K562 (cell line): Measurements from ENCODE around the gene B4GALT5. TPM values are rescaled to one million over a fixed set of nuclear protein-coding genes. Genes with fewer than 3 reads are reported as not detected.
A peak's percentile ranks its signal among the peaks of the same experiment; 100 is the strongest.

Experiments used
- CTCF ChIP-seq, 3 experiments: IDR thresholded peaks in 2 of 3; conservative IDR thresholded peaks in 1 of 3; 2 replicates each; pipeline ENCODE4 v1.5.1; 2011 to 2012; ENCODE audit warnings: low read length in 3 of 3, mild to moderate bottlenecking in 3 of 3, control low read depth in 2 of 3, improper control_type of control experiment in 1 of 3, inconsistent platforms in 1 of 3, low read depth in 1 of 3, mixed read lengths in 1 of 3, moderate library complexity in 1 of 3; ENCODE audit not compliant: insufficient read depth in 2 of 3
- GMEB1 ChIP-seq: fragments of 250-450 bp; sonication (Bioruptor Pico); IDR thresholded peaks from 2 replicates; pipeline ENCODE4 v1.4.0; 2020; ENCODE audit warnings: mild to moderate bottlenecking
- IFI16 ChIP-seq: fragments of 250-450 bp; sonication (Bioruptor Pico); IDR thresholded peaks from 2 replicates; pipeline ENCODE4 v2.1.2; 2022; ENCODE audit warnings: mild to moderate bottlenecking, inconsistent platforms
- NFE2L1 ChIP-seq: fragments of 450-650 bp; IDR thresholded peaks from 2 replicates; pipeline ENCODE4 v1.6.1; 2016; ENCODE audit warnings: missing genetic modification characterization, low read depth, mild to moderate bottlenecking, missing compliant biosample characterization, moderate library complexity, borderline replicate concordance
- RREB1 ChIP-seq: fragments of 250-450 bp; sonication (Bioruptor Pico); IDR thresholded peaks from 2 replicates; pipeline ENCODE4 v1.4.0; 2020
- SRSF1 ChIP-seq: fragments of 200-400 bp; formaldehyde crosslinking; IDR thresholded peaks from 2 replicates; pipeline ENCODE4 v1.6.1; 2017; ENCODE audit warnings: mild to moderate bottlenecking, low read depth, low read length, moderate library complexity
- TBL1XR1 ChIP-seq, 2 experiments: IDR thresholded peaks; 2 replicates each; pipeline ENCODE4 v1.6.1; 2012; ENCODE audit warnings: improper control_type of control experiment in 2 of 2, low read length in 2 of 2, mild to moderate bottlenecking in 1 of 2
- TRIM25 ChIP-seq: fragments of 450-650 bp; IDR thresholded peaks from 2 replicates; pipeline ENCODE4 v1.7.0; 2016; ENCODE audit warnings: borderline replicate concordance
- ZFP1 ChIP-seq: fragments of 450-650 bp; formaldehyde crosslinking; IDR thresholded peaks from 2 replicates; pipeline ENCODE4 v1.4.0; 2020; ENCODE audit warnings: mild to moderate bottlenecking, mixed read lengths
- ZNF263 ChIP-seq: sonication (generic); formaldehyde crosslinking; IDR thresholded peaks from 2 replicates; pipeline ENCODE4 v1.8.0; 2022; ENCODE audit warnings: mild to moderate bottlenecking, missing genetic modification reagents, borderline replicate concordance
- ZNF431 ChIP-seq: sonication (generic); formaldehyde crosslinking; IDR thresholded peaks from 2 replicates; pipeline ENCODE4 v1.8.0; 2022; ENCODE audit warnings: mild to moderate bottlenecking, missing genetic modification reagents
- polyA plus RNA-seq, 8 experiments: library from polyadenylated mRNA; depleted of rRNA in 4 of 8; stranded (reverse) in 5 of 8; unstranded in 3 of 8; fragments of >200 nt; fragmentation: Nextera tagmentation in 2 of 8; fragmentation: Illumina TruSeq in 1 of 8; extraction: Ambion mirVana in 2 of 8; extraction: Trizol in 1 of 8; gene quantifications; 2 replicates each; pipeline versions ENCODE4 v1.2.1 to v1.2.3, GENCODE V29; 2011 to 2014; ENCODE audit warnings: inconsistent platforms in 1 of 8, missing spikeins in 1 of 8
- total RNA-seq, 7 experiments: library from RNA; depleted of rRNA in 6 of 7; stranded (reverse); fragments of >200 nt in 6 of 7; fragmentation: Illumina TruSeq in 2 of 7; extraction: Trizol in 2 of 7; gene quantifications; 2 replicates each; pipeline versions ENCODE4 v1.2.1 to v1.2.3, GENCODE V29; 2011 to 2021; ENCODE audit warnings: low replicate concordance in 1 of 7

B4GALT5 gene
- total and polyA plus RNA-seq, 9 of the 15 experiments (the other 6 are each of a cell fraction or from before 2014, with no cell fraction given) = 8.5 to 32.6 (median 23.4) TPM

GRCh38 chr20:49610691-49611538 is 102.8 kb downstream of the B4GALT5 start (continued):
- 0 out of 2 replicates have a peak, but pooled peaks have one; percentile 48 for TF ChIP-seq ZNF431 (CRISPR knock-in tag)
- TF ChIP-seq GMEB1 (CRISPR knock-in tag) = no peak
- TF ChIP-seq IFI16 (CRISPR knock-in tag) = no peak
- 0 out of 2 replicates have a peak, but pooled peaks have one; percentile 43 for TF ChIP-seq TRIM25
- 0 out of 4 replicates have a peak, but pooled peaks of 1 of the 2 experiments have one; percentile 63 for TF ChIP-seq TBL1XR1 (IDR thresholded peaks at IDR 0.05; ENCODE audit: low read length in 2 of 2)
- TF ChIP-seq CTCF (IDR thresholded peaks at IDR 0.05 in 2 of 3, conservative IDR thresholded peaks at IDR 0.05 in 1 of 3; ENCODE audit: insufficient read depth in 2 of 3, low read depth in 1 of 3, low read length in 3 of 3) = peak; percentile 98 to 99 (median 99)
- no peak for TF ChIP-seq NFE2L1 (tag)
- no peak for TF ChIP-seq ZFP1
- no peak; the same call in 1 of the 2 replicates for TF ChIP-seq ZNF263 (CRISPR knock-in tag)
- no peak for TF ChIP-seq SRSF1
- no peak for TF ChIP-seq RREB1 (CRISPR knock-in tag)
